Activated CD8-positive, alpha-beta memory T cell treated with anti-CD3 and anti-CD28 coated beads for 24 hours (primary cell): ENCODE measurements around the gene FCN3.

ENCODE experiments used
- DNase-seq: peaks from one replicate; pipeline ENCODE4 v3.0.0-alpha.2; 2020

The FCN3 gene

GRCh38 chr1:27377760-27378495 is 3.3 kb upstream of the FCN3 start:
- DNase-seq: no peak

- DNase-seq: no peak
Observed at GRCh38 chr1:27372808-27373690, 1.6 kb downstream of the FCN3 start.

GRCh38 chr1:27372022-27372807 is 2.4 kb downstream of the FCN3 start:
- no peak for DNase-seq

GRCh38 chr1:27368869-27369582 is 5.6 kb downstream of the FCN3 start:
- no peak for DNase-seq

- no peak for DNase-seq
Observed at GRCh38 chr1:27367160-27367650, 7.4 kb downstream of the FCN3 start.

GRCh38 chr1:27366411-27367159 is 8.0 kb downstream of the FCN3 start, which contains the start of gene MAP3K6:
Gene MAP3K6, minus strand, starts transcription at chr1:27366961. Its CDS starts 364 bp downstream, at chr1:27366597.
- DNase-seq: peak; percentile 71

- DNase-seq: peak; percentile 90
Observed at GRCh38 chr1:27366113-27366410, 8.6 kb downstream of the FCN3 start.

- DNase-seq: peak; percentile 91
Observed at GRCh38 chr1:27365372-27366112, 9.1 kb downstream of the FCN3 start.

GRCh38 chr1:27364696-27365371 is 9.8 kb downstream of the FCN3 start:
- DNase-seq: no peak

GRCh38 chr1:27363766-27364695 is 10.6 kb downstream of the FCN3 start:
- DNase-seq: no peak

- DNase-seq: no peak
Observed at GRCh38 chr1:27361553-27361952, 13.1 kb downstream of the FCN3 start.

GRCh38 chr1:27361044-27361402 is 13.6 kb downstream of the FCN3 start:
- no peak for DNase-seq

GRCh38 chr1:27360159-27361043 is 14.2 kb downstream of the FCN3 start:
- DNase-seq: peak; percentile 77

- no peak for DNase-seq
Observed at GRCh38 chr1:27359822-27360158, 14.8 kb downstream of the FCN3 start.

- no peak for DNase-seq
Observed at GRCh38 chr1:27358928-27359313, 15.7 kb downstream of the FCN3 start.

- no peak for DNase-seq
Observed at GRCh38 chr1:27358038-27358927, 16.3 kb downstream of the FCN3 start.

- peak; percentile 94 for DNase-seq
Observed at GRCh38 chr1:27357281-27358037, 17.2 kb downstream of the FCN3 start.
